Measurements from ENCODE around the gene CARD19.
"Not testable (repeated sequence)": the region's sequence is repeated elsewhere in the genome, so short reads cannot be mapped to it uniquely, and the experiment has no call there.

Gene CARD19

DNA sequence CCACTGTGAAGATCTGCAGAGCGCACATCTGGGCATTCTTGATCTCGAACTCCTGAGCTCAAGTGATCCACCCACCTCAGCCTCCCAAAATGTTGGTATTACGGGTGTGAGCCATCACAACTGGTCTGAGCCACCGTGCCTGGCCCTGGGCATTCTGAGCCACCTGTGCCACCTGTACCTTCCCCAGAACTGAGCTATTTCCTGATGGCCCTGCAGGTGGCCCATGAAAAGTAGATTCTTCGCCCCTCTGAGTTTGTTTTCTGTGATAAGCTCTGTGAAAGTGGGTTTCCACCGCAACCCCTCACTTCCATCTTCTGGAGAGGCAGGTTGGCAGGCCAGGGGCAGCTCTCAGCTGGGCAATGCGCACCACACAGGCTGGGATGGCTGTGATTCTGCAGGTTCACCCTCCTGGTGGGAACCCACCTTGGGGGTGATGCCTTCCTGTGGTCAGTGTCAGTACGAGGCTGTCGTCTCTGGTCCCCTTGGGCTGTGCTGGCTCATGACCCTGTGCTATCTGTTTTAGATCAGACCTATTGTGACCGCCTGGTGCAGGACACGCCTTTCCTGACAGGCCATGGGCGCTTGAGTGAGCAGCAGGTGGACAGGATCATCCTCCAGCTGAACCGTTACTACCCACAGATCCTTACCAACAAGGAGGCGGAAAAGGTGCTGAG is 11.3 kb downstream of the CARD19 start:
- no peak for DNase-seq (ENCODE audit: low spot score)

- DNase-seq (ENCODE audit: low spot score): no peak
These were observed 11.8 kb downstream of the CARD19 start for GRCh38 chr9:93107825-93108161.

DNA sequence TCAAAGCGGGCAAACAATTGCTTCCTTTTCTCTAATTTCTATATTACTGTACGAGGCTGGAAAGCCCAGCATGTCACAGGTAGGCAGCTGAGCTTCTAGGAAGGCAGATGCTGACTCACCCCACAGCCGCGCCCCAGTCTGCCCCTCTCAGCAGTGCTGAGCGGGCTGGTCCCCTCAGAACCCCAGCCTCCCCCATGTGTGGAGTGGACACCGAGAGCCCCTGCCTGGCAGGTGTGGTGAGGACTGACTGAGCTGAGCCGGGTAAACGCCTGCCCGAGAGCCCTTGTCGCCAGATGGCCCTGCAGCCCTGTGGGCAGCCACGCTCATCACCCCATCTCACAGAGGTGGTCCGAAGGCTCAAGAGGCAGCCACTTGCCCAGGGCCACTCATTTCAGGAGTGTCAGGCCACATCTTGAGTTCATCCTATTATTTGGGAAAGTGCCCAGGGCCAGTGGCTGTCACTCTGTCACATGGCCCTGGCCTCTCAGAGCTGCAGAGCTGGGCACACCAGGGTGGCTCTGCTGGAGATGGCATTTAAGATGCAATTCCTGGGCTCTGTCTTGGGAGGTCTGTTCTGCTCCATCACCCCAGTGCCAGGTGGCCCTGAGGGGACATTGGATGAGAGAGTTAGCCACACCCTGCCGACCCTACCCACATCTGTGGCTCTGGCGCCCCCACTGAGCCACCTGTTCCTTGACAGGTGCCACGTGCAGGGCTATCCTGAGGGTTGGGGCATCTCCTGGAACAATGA is 12.4 kb downstream of the CARD19 start:
- DNase-seq (ENCODE audit: low spot score): no peak

- no peak for DNase-seq (ENCODE audit: low spot score)
These were observed 14.4 kb downstream of the CARD19 start for GRCh38 chr9:93110311-93110855.

- DNase-seq (ENCODE audit: low spot score): no peak
These were observed 15.0 kb downstream of the CARD19 start for GRCh38 chr9:93111001-93111370.

GRCh38 chr9:93111371-93112115 is 15.5 kb downstream of the CARD19 start:
- DNase-seq (ENCODE audit: low spot score): no peak

DNA sequence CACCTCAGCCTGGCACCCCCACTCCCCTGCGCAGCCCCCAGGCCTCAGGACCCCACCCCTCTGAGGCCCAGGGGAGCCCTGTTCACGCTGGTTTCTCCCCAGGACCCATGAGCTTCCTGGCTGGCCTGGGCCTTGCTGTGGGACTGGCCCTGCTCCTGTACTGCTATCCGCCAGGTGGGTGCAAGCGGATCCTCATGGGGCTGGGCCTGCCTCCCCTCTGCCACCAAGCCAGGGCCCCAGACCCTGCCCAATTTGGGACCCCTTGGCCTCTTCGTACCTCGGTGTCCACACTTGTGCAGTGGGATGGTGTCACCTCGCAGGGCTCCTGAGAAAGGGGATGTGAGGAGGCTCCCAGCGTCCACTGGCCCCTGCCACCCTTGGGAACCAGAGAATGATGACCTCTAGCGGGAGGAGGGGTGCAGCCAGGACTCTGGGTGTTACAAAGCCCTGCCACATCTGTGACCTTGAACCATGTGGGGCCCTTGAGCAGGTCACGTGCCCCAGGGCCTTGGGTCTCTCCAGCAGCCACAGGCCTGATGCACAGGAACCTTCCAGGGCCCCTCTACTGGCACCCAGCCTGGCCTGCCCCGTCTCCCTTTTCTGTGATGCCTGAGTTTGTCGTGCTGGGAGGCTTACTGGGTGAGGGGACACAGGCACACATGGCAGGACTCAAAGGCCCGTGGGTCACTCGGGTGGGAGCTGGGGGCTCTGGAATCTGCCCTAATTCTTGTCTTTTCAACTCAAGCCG is 16.3 kb downstream of the CARD19 start:
- DNase-seq (ENCODE audit: low spot score): no peak

DNA sequence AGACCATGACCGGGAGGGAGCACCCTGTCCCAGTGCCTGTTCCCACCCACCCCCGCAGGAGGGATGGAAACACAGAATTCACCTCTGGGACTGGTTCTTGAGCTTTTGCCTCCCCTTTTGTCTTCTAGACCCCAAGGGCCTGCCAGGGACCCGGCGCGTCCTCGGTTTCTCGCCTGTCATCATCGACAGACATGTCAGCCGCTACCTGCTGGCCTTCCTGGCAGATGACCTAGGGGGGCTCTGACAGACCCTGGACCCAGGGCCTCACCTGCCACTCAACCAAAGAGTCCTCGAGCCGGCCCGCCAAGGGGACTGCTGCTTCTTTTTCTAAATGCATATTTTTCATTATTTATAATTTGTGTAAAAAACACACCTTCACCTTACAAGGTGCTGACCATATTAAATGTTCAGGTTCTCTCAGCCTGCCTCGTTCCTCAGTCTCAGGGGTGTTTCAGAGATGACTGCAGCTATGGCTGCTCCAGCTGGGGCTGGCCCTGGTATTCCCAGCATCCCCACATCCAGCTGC is 16.9 kb downstream of the CARD19 start:
- DNase-seq (ENCODE audit: low spot score): no peak

DNA sequence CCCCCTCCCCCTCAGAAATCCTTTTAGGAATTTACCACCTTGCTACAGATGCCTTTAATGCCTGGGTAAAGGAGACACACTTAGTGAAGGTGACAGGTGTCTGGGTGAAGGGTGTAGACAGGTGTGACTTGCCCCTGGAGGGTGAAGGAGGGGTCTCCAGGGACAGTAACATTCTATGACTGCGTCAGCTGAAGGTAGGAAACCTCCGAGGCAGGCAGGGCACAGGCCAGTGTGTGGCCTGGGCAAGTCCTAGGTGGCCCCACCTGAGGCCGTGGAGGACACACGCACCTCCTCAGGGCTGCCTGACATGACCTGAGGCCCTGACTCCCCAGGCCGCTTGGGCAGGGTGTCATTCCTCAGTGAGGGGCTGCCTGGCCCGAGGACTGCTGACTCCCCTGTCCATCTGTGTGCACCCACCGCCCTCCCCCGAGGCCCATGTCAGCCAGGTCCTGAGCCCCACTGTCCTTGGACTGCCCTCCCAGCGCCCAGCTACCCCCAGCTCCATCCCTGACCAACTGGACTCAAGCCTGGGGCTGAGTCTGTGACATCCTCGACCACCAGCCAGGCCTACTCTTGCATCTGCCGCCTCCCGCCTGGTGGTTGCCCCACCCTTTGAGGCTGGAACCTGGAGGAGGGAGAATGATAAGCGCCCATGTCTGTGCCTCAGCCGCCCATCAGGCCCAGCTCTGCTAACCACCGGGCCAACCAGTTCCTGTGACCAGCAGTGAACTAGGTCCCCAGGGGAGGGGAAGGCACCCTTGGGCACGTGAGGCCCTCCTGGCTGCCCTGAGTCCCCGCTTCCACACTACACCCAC is 18.4 kb downstream of the CARD19 start:
- no peak for DNase-seq (ENCODE audit: low spot score)

GRCh38 chr9:93114984-93115335 is 18.9 kb downstream of the CARD19 start:
- DNase-seq (ENCODE audit: low spot score): no peak

- DNase-seq (ENCODE audit: low spot score): no peak
These were observed 19.6 kb downstream of the CARD19 start for GRCh38 chr9:93115486-93116071.

GRCh38 chr9:93116072-93116961 is 20.3 kb downstream of the CARD19 start:
- no peak for DNase-seq (ENCODE audit: low spot score)

DNA sequence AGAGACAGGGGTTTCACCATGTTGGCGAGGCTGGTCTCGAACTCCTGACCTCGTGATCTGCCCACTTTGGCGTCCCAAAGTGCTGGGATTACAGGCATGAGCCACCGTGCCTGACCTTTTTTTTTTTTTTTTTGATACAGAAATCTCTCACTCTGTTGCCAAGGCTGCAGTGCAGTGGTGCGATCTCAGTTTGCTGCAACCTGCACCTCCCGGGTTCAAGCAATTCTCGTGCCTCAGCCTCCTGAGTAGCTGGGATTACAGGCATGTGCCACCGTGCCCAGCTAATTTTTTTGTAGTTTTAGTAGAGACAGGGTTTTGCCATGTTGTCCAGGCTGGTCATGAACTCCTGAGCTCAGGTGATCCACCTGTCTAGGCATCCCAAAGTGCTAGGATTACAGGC is 21.5 kb downstream of the CARD19 start:
- not testable (repeated sequence) for DNase-seq (ENCODE audit: low spot score)

DNA sequence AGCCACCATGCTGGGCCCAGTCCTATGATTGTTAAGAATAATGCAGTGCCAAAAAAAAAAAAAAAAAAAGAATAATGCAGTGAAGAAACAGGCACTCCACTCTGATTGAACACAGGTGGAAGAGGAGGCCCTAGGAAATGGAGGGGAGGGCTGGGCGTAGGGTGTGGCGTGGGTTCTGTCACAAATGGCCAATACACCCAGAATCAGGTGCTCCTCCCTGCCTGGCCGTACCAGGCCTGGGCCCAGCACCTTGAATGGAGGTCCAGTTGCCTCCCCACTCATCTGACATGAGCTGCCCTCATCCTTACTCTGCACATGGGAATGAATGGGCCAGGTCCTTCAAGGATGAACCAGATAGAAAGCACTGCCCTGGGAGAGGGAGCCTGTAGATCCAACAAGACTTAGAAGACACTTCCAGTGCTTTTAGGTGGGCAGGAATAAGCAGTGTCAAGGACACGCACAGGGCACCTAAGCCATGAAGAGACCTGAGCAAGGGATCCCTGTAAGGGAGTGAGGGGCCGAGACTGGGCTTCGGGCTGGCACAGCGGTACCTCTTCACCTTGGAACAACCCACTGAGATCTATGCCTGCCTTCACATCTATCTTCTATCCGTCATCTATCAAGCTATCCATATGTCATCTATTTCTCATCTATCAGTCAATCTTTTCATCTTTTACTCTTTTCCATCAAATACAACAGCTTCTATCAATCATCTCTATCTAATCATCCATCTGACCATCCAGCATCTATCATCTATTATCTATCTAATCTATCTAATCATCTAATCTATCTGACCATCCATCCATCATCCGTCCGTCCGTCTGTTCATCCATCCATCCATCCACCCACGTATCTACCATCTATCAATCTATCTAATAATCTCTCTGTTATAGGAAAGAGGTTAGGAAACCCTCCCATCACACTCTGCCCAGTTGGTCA is 22.2 kb downstream of the CARD19 start:
- DNase-seq (ENCODE audit: low spot score): no peak

- no peak for DNase-seq (ENCODE audit: low spot score)
These were observed 23.1 kb downstream of the CARD19 start for GRCh38 chr9:93118863-93119702.

DNA sequence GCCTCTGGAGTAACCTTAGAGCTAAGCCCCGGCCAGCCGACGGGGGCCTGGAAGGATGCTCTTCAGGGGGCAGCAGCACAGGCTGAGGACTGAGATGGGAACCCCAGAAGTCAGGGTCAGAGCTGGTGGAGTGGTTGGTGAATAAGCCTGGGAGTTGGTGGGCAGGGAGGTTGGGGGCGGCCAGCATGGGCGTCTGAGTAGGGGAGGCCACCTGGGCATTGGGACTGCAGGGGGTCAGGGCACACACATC is 23.6 kb downstream of the CARD19 start:
- no peak for DNase-seq (ENCODE audit: low spot score)

GRCh38 chr9:93119953-93120845 is 24.2 kb downstream of the CARD19 start:
- DNase-seq (ENCODE audit: low spot score): peak; percentile 42

All from CD4-positive, alpha-beta T cell treated with Interleukin-6 at 100 ng/mL for 8 hours (primary cell).